HG02973 (cell line): ENCODE data around the gene IDH3G.

Experiments used
- ATAC-seq: cut with Tn5 transposase; IDR thresholded peaks from one replicate; pipeline ENCODE4 v1.9.1; 2021; ENCODE audit warnings: moderate library complexity; ENCODE audit not compliant: unreplicated experiment

The IDH3G gene

DNA sequence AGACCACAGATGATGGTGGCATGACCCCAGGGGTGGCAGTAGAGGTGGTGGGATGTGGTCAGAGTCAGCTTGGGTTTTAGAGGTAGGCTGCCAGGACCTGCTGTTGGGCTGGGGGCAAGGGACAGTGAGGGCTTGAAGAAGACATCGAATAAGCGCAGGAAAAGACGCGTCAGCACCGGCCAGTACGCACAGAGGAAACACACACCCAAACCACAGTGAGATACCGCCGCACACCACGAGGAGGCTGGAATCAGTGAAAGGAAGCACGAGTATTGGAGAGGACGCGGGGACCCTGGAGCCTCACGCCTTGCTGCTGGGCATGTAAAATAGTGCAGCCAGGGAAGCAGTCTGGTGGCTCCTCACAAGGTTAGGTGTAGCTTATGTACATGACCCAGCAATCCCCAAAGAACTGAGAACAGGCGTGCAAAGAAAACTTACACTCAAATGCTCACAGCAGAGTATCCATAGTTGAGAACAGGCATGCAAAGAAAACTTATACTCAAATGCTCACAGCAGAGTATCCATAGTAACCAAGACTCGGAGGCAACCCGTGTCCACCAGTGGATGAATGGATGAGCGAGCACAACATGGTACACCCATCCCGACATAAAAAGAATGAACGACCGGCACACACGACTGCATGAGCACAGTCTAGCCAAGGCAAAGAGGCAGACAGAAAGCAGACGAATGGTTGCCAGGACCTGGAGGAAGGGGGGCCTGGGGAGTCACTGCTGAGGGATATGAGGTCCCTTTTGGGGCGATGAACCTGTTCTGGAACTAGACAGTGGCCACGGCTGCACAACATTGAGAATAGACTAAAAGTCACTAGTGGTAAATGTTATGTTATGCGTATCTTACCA, 22.9 kb upstream of the IDH3G start:
- ATAC-seq, result no peak

DNA sequence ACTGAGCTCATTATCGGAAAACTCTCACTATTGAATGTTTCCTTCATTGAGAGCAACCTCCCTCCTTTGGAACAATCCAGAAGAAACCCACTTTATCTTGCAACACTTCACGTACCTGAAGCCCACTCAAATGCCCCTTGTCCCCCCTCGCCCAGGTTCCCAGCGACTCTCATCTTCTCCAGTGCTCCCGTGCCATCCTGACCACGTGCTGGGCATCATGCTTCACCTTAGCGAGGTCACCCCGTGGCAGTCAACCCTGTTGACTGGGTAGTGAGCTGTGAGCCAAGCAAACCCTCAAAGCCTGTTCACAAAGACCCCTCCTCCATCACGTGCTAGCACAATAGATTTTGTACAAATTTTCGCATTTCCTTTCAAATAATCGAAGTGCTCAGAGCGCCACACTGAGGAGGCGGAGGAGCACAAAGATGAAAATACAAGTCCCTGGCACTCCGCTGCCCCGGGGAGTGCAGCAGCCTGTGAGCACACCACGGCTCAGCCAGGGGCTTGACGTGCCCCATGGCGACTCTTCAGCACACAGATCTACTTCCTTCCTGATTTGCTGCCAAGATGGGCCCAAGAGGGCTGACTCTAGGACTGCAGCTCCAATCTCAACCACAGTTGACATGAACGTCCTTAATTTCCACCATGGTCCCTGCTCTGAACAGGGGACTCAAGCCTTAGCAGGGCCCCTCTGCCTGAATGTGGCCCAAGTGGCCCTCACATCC, 20.6 kb upstream of the IDH3G start:
- no peak for ATAC-seq

DNA sequence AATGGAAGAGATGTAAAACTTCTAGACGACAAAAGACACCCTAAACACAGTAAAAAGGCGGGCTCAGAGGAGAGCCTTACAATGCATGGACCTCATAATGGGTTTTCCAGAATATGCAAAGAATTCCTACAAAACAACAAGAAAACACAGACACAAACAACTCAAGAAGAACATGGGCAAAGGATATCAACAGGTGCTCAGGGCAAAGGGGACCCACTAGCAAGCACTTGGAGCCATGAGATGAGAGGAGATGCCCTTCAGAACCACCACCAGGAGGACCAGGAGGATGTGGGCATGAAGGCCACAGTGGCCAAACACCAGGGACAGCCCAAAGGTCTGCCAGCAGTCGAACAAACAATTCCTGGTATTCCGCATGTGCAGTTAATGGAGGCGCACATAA, 19.0 kb upstream of the IDH3G start:
- ATAC-seq, result no peak

DNA sequence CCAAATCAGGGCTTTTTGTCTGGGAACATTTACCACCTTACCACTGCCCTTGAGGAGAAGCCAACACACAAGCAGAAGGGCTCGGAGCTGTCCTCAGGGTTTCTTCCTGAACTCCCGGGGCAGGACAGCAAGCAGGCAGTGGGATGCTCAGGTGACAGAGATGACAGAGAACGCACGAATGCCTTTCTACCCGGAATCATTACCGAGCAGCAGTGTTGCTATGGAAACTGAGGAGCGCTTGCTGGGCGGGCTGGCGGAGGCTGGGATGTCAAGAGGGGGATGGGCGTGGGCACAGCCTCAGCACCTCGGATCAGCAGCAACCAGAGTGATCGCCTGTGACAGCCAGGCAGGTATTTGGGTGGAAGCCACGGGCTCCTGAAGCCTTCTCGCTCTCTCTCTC, 18.0 kb upstream of the IDH3G start:
- ATAC-seq, result no peak

DNA sequence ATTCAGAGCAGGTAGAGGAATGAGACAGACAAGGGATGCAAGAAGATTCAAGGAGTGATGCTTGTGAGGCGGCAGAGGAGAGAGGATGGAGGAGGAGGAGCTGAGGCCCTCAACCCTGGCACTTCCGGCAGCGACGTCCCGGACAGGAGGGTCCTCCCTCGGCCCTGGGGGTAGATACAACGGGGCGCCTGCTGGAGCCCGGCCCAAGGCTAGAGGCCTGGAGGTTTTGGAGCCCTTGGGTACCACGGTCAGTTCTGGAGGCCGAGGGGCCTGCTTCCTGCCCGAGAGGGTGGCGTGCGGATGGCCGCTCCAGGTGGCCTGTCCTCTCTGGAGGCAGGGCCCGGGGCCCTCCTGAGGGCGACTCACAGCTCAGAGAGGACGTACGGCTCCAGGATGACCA, 13.8 kb upstream of the IDH3G start:
- ATAC-seq, result no peak

DNA sequence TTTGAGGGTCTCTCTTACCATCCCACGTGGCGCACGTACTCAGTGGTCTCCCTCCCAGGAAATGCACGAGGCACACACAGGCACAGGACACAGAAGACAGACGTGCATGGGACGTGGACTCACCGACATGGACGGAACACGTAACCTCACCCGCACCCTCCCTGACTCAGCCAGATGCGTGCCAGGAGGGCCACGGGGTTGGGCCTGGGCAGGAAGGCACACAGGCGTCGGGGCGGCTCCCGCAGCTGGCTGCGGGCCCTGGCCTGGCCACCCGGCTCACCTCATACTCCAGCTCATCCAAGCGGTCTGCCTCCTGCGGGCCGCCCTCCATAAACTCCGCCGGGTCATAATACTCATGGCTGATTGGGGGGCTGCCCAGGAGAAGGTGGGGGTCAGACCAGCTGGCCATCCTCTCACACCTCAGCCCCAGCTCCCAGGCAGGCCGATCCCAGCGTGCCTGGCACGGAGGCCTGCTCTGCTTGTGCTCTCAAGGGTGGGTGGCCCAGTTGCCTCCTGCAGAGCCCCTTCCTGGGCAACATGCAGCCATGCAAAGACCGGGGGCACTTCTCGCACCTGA, 12.9 kb upstream of the IDH3G start:
- ATAC-seq, result no peak

DNA sequence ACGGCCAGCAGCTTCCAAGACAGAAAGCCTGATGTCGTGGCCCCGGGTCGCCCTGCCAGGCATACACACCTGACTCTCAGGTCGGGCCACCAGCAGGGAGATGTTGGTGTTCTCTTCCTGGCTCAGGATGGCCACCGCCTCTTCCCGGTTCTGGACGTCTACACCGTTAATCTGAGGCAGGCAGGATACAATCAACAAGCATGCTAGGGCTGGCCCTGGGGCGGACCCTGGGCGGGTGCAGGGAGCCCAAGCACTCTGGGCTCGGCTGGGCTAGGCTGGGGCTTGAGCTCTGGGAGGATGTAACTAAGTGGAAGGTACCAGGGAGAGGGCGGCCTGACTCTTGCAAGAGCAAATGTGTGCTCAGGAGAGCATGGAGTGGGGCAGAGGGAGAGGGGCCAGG, 11.3 kb upstream of the IDH3G start:
- ATAC-seq, result no peak

DNA sequence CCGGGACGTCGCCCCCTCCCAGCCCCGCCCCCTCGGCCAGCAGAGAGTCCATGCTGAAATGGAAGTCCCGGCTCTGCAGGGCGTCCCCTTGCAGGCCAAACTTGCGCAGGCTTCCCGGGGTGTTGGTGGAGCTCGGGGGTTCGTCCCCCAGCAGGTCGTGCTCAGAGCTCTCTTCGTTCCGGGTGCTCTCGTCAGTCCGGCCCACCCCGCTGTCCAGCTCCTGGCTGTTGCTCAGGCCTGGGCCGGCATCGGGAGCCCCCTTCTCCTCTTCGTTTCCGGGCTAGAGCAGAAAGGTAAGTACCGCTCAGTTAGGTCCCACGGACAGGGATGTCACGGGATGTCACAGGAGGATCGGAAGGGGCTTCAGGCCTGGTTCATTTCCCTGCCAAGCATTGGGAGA, 10.4 kb upstream of the IDH3G start:
- no peak for ATAC-seq

DNA sequence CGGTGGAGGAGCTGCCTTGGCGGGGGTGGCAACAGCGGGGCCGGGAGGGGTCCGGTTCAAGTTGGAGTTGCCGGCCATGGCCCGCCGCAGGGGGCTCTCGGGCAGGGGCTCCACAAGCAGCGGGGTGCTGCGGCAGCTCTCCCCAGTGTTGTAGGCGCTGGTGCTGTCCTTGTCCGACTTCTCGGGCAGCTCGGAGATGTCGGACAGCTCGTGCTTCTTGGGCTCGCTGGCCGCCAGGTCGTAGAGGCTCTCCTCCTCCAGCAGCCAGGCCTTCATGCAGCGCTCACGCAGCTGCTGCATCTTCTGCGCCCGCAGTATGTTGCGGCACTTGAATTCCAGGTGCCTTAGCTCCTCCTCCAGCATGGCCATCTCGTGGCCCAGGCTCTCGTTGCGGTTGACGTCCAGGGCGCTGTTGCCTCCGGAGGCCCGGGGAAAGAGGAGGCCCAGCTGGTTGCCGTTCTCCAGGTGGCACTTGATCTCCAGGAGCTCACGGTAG, 10.0 kb upstream of the IDH3G start:
- ATAC-seq, result no peak

DNA sequence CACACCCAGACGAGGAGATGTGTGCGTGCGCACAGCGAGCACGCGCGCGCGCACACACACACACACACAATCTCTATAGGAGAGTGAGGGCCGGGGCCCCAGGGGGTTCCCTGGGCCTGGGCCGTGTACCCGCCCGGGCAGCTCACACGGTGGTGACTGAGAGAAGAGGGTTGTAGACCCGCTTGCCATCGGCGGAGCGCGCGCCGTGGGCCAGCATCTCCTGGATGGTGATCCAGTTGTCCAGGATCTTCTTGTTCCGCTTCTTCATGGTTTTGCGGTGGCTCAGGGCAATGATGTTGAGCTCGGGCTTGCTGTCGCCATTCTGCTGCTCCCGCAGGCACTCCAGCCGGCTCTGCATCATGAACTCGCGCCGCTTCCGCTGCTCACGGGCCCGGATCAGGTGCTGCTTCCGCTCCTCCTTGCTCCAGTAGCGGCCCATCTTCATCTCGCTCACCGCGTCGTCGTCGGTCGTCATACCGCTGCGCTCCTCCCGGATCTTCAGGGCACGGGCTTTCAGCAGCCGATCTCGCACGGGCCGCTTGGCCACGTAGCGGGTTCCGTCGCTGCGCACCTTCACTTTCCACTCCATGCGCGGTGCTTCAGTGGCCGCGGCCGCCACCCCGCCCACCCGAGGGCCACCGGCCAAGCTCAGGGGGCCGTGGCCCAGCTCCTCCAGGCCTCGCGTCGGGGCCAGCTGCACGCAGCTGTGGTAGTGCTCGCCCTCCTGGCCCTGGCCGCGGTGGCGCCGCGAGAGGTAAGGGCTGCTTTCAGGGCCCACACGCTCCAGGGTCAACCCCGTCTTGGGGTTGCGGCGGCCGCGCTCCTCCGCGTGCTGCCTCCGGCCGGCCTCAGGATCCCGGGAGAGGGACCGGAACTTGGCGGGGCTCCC, 9.3 kb upstream of the IDH3G start:
- no peak for ATAC-seq

DNA sequence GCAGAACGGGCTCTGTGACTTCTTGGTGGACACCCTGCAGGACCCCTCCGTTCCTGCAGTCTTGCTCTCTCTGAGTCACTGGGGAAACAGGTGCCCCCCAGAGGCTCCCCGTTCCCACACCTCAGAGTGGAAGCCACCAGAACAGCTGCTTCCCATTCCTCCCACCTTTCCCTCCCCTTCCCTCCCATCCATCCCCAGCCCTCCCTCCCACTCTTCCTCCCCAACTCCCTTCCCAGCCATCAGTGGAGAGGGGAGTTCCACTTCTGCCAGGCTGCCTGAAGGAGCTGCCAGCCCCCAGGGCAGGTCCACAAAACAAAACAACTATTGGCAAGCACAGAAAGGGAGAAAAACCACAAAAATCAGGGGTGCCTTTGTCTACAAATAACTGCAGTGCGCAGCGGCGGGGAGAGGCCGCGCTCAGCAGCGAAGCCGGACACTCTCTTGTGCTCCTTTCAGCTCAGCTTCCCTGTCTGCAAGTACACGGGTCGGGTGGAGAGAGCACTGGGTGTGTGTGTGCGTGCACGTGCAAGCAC, 8.4 kb upstream of the IDH3G start:
- no peak for ATAC-seq

DNA sequence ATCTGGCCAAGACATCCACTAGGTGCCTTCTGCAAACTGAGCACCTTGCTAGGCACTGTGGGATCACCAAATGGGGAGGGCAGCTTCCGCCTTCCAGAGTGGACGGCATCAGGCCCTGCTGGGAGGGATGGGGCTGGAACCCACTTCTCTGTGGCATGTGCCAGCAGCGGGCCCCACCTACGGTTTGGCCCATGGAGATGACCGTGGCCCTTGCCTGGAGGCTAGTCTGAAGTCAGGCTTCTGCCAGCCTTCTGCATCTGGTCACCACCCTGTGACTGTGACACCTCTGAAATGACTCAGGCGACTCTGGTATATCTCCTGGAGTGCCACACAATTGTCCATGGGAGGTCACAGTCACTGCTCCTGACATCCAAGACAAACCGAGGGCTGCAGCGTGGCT, 7.5 kb upstream of the IDH3G start:
- ATAC-seq, result no peak

DNA sequence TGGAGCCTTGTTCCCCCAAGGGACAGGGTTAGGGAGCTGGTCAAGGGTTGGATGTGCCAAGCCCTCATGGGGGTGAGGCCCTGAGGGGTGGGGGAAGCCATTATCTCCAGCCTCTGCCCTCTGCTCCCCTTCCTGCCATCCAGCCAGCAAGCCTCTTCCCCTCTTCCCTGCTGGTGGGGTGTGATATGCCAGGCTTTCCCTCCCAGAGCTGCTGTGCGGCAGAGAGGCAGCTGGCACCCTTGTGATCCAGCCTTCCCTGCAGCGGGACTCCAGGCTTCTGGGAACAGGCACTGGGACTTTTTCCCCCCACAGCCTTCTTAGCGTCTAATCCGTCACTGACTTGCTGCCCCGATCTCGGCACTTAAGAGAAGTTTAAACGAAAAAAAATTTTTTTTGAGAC, 6.6 kb upstream of the IDH3G start:
- ATAC-seq, result no peak

DNA sequence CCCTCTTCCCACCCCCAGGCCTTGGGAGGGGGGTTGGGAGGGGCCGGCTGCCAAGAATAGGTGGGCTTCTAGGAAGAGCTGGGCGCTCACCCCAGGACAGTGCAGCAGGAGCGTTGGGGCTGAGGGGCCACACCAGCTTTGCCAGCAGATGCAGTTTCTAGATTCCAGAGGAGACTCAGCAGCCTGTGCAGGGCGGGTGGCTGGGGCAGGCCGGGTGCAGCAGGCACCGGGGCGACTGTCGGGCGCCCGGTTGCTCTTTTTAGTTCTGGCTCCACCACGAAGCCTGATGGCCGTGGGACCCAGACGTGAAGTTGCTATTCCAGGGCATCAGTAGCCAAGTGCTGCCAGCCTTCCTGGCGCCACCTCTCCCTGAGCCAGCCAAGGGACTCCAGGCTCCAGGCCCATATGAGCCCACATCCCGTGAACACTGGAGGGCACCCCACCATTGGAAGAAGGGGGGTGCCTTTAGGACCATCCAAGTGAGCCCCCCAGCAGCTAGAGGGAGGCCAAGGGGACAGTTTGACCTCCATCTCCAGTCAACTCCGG, 6.1 kb upstream of the IDH3G start:
- ATAC-seq, result no peak

DNA sequence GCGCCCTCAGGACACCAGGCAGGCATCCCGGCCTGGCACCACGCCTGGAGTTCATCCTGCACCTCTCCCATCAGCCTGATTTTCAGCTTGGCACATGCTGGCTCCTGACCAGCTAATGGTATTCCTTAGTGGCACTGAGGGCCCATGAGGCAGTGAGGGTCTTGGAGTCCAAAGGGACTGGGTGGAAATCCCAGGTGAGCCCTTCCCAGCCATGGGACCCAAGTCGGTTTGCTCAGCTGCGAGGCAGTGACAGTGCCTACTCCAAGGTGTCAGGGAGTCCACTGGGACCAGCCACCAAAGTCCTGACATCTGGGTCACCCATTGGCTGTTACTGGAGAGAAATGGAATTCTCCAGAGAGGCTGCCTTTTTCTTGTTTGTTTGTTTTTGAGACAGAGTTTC, 5.2 kb upstream of the IDH3G start:
- no peak for ATAC-seq

DNA sequence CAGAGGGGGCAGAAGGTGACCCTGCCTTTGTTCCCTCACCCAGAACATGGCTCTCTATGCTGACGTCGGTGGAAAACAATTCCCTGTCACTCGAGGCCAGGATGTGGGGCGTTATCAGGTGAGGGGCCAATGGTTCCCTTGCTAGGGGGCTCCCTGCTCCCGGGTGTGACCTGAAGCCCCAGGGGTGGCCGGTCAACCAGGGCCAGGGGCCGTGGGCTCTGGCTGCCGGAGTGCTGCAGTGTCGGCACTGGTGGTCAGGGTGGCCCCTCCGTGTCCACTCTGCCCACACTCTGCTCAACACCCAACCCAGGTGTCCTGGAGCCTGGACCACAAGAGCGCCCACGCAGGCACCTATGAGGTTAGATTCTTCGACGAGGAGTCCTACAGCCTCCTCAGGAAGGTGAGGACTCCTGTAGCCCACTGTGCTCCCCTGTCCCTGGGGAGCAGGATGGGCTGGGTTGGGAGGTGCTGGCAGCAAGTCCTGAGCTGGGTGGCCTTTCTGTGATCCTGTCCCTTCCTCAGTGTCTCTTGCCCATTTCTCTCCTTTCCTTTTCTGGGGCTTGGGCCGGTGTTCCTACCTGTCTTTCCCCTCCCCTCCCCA, 3.3 kb upstream of the IDH3G start:
- ATAC-seq, result no peak

DNA sequence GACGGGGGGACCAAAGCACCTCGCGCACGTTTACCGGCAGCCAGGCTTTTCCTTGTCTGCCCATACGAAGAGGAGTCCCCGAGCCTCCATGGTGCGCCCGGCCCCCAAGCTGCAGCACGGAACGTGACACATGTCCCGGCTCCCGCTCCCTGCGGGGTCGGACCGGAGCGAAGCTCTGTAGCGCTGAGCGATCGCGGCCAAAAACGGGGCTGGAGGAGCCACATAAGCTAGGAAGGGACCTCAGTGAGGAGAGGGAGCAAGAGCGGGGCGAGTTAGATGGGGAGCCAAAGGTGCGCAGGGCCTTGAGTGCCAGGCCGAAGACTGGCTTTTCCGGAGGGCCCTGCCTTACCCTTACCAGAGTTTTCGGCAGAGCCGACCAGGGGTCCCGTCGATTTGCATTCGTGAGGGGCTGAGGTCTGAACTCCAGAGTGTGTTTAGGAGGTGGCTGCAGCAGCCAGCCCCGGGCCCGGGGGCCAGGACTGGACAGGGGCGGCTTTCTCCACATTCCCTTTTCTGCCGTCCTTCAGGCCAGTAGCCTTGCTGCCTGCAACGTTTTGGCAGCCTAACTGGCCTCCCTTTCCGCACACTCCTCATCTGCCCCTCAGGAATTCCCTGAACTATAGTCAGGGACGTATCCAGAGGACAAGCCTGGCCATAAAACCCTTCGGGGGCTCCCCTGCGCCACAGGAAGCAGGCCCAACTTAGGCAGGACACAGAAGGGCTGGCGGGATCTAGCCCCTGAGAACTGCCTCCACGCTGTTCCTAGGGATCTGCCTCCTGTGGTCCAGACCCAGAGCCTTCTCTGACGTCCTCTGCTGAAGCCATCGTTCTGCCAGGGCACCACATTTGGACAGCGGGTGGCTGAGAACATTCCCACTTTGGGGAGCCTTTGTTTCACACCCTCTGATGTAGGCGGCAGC, 982 bp upstream of the IDH3G start:
- ATAC-seq, result no peak

DNA sequence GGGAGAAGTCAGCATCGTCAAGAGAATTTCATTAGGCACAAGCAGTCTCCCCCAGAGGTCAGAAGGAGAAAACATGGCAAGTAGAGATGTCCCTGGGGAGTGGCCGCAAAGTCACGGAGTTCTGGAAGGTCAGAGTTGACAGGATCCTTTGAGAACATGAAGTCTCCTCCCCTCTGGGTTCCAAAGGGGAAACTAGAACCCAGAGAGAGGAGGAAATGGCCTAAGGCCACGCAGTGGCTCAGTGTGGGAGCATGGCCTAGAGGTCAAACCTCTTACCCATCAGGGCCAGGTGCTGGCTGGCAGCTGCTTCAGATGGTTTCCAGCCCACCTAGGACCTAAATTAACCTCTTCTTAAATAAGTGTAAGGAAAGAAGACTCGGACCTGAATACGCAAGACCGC, 884 bp downstream of the IDH3G start:
- no peak for ATAC-seq

DNA sequence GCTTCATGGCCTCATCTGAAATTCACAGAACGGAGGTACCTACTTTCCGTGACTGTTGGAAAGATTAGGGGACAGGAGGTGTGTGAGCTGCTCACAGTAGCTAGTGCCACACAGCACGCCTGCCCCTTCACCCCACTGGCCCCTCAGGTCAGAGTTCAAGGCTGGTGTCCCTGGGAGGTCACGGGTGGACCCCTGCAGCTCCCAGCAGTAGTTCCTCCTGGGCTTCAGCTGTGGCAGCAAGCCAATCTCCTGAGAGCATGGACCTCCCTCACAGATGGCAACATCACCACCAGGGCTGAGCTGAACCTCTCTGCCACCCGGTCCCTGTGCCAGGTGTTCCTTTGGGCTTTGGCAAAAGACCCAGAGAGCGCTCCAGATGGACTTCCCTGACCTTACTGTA, 1.8 kb downstream of the IDH3G start:
- no peak for ATAC-seq
